Upper lobe of right lung (tissue), 1 donor: ENCODE data around the gene LAIR2. TPM values are rescaled to one million over a fixed set of nuclear protein-coding genes. Genes with fewer than 3 reads are reported as not detected.

ENCODE experiments used
- ATAC-seq: fragments of 200-7000 bp; cut with Tn5 transposase; one replicate; pipeline ENCODE4 v1.9.1; 2020; ENCODE audit warnings: mild to moderate bottlenecking, moderate library complexity
- DNase-seq: peaks from one replicate; pipeline ENCODE4 v3.0.0-alpha.2; 2020
- H3K27ac ChIP-seq: fragments of 200-600 bp; one replicate; pipeline ENCODE4 v1.8.0; 2022
- H3K27me3 ChIP-seq: fragments of 200-600 bp; one replicate; pipeline ENCODE4 v1.8.0; 2022; ENCODE audit warnings: mild to moderate bottlenecking
- H3K36me3 ChIP-seq: fragments of 200-600 bp; one replicate; pipeline ENCODE4 v1.8.0; 2022
- H3K4me1 ChIP-seq: fragments of 200-600 bp; one replicate; pipeline ENCODE4 v1.8.0; 2022
- H3K4me3 ChIP-seq: fragments of 200-600 bp; one replicate; pipeline ENCODE4 v1.8.0; 2022; ENCODE audit warnings: mild to moderate bottlenecking
- H3K9me3 ChIP-seq: fragments of 200-600 bp; one replicate; pipeline ENCODE4 v1.8.0; 2022
- intact Hi-C: fragments of 100-400 bp; cut with DNase I; formaldehyde crosslinking; loops from one replicate; pipeline ENCODE4 v1.11.0; 2022
- total RNA-seq: library from RNA; stranded (reverse); fragmentation: NEBNext Ultra II Directional; extraction: Animal tissue kit (Norgen Biotek cat#: 25700); gene quantifications from one replicate; pipeline ENCODE4 v1.2.1, GENCODE V29; 2021
- TF ChIP-seq, protein P1 (sequence below): fragments of 200-600 bp; IDR thresholded peaks from one replicate; pipeline ENCODE4 v1.8.0; 2022; ENCODE audit warnings: antibody characterized with exemption
- donor health status: DM: no; HTN: yes; CAD: no; lungs with severe emphysema.

LAIR2 gene
- total RNA-seq, 1 donor from 2014 or later: not detected

DNA sequence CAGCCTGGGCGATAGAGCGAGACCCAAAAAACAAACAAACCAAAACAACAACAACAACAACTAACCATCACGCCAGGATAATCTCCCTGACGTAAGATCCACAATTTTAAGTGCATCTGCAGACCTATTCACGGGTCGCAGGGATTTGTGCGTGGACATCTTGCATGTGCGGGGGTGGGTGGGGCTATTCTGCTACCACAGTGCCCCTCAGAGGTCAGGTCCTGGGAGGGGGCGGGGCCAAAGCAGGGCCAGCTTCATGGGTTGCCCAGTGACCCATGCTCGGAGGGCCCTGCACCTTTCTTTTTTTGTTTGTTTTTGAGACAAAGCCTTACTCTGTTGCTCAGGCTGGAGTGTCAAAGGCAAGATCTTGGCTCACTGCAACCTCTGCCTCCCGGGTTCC is 26.9 kb upstream of the LAIR2 start:
- DNase-seq: no peak
- Histone ChIP-seq H3K27ac (no peak overlapping the region), H3K4me3 (no peak overlapping the region), H3K4me1 (peaks cover 13% of the 10 kb centered on the region), H3K36me3 (no peaks in the 10 kb centered on the region), H3K27me3 (peaks cover 9% of the 10 kb centered on the region), H3K9me3 (no peaks in the 10 kb centered on the region)
- ATAC-seq: no peak
- intact Hi-C loops: no loop called here
- TF ChIP-seq, protein P1, sequence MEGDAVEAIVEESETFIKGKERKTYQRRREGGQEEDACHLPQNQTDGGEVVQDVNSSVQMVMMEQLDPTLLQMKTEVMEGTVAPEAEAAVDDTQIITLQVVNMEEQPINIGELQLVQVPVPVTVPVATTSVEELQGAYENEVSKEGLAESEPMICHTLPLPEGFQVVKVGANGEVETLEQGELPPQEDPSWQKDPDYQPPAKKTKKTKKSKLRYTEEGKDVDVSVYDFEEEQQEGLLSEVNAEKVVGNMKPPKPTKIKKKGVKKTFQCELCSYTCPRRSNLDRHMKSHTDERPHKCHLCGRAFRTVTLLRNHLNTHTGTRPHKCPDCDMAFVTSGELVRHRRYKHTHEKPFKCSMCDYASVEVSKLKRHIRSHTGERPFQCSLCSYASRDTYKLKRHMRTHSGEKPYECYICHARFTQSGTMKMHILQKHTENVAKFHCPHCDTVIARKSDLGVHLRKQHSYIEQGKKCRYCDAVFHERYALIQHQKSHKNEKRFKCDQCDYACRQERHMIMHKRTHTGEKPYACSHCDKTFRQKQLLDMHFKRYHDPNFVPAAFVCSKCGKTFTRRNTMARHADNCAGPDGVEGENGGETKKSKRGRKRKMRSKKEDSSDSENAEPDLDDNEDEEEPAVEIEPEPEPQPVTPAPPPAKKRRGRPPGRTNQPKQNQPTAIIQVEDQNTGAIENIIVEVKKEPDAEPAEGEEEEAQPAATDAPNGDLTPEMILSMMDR: no peak

DNA sequence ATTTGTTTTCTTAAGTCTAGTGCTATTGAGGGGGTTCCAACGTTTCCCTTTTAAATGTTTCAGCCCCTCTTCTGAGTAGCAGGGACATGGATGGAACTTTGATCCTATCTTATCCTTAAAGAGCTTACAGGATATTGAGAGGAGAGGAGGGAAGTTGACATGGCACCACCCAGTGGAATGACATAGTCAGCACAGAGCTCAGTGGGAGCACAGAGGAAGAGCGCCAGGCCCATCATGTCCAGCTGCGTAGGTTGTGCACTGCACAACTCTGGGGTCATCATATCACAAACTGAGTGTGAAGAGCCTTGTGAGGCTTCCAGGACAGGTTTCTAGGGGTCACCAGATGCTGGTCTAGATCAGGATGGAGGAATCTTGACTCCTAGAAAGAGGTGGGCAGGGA is 25.0 kb upstream of the LAIR2 start:
- Histone ChIP-seq H3K4me3 (no peak overlapping the region), H3K27me3 (peaks cover 5% of the 10 kb centered on the region), H3K36me3 (no peaks in the 10 kb centered on the region), H3K4me1 (peaks cover 6% of the 10 kb centered on the region), H3K27ac (no peak overlapping the region), H3K9me3 (no peaks in the 10 kb centered on the region)
- TF ChIP-seq, protein P1: no peak
- ATAC-seq: peak; percentile 38
- intact Hi-C loops: no loop called here
- no peak for DNase-seq

DNA sequence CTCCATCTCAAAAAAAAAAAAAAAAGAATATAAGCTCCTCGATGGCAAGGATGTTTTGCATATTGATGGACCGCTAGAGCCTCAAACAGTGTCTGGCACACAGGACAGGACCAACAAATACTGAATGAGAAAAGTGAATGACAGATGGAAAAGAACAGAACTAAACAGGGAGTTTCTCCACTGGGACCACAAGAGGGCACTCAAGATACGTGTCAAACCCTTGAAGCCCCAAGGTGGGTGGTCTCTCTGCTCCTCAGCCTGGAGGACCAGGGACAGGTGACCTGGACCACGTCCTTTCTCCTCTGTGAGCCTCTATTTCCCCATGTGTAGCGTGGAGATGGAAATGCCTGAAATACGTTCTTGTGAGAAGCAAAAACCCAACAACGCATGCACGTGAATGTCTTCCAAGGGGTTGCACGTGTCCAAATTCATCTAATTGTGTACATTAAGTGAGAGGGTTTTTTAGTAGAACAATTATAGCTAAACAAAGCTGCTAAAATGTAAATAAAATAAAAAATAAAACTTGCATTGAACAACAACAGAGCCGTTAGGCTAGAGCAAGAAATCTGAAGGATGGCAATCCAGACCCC is 23.9 kb upstream of the LAIR2 start:
- Histone ChIP-seq H3K4me1 (peaks cover 1% of the 10 kb centered on the region), H3K36me3 (no peaks in the 10 kb centered on the region), H3K4me3 (no peak overlapping the region), H3K27me3 (peaks cover 5% of the 10 kb centered on the region), H3K9me3 (no peaks in the 10 kb centered on the region), H3K27ac (no peak overlapping the region)
- TF ChIP-seq, protein P1: peak; percentile 68
- DNase-seq: no peak
- intact Hi-C loops: no loop called here
- peak; percentile 62 for ATAC-seq

DNA sequence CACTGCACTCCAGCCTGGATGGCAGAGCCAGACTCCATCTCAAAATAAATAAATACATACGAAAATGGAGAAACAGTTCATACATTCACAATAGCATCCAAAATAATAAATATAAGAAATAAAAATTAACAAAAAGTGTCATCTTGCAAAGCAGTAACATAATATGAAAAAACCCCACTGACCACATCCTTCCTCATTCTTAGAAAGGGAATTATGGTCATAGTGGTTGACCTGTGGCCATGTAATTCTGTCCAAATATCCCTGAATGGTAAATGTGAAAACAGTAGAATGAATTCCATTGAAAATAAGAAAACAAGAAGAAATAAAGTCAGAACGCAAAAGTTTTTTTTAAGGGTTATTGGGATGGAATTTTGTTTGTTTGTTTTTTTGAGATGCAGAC is 22.6 kb upstream of the LAIR2 start:
- Histone ChIP-seq H3K4me3 (no peak overlapping the region), H3K4me1 (no peaks in the 10 kb centered on the region), H3K9me3 (no peaks in the 10 kb centered on the region), H3K36me3 (no peaks in the 10 kb centered on the region), H3K27ac (no peak overlapping the region), H3K27me3 (peaks cover 15% of the 10 kb centered on the region)
- DNase-seq (no peak), ATAC-seq (no peak)
- intact Hi-C loops: no loop called here
- TF ChIP-seq, protein P1: no peak

DNA sequence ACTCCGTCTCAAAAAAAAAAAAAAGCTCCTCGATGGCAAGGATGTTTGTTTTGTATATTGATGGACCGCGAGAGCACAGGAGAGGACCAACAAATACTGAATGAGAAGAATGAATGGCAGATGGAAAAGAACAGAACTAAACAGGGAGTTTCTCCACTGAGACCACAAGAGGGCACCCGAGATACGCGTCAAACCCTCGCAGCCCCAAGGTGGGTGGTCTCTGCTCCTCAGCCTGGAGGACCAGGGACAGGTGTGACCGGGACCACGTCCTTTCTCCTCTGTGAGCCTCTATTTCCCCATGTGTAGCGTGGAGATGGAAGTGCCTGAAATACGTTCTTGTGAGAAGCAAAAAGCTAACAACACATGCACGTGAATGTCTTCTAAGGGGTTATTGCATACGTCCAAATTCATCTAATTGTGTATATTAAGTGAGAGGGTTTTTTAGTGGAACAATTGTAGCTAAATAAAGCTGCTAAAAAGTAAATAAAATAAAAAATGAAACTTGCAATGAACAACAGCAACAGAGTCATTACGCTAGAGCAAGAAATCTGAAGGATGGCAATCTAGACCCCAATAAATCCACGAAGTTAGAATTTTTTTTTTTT is 21.2 kb upstream of the LAIR2 start:
- DNase-seq: no peak

More for the DNA sequence above, 21.2 kb upstream of the LAIR2 start:
- Histone ChIP-seq H3K4me1 (no peaks in the 10 kb centered on the region), H3K27me3 (peaks cover 17% of the 10 kb centered on the region), H3K36me3 (no peaks in the 10 kb centered on the region), H3K27ac (no peak overlapping the region), H3K4me3 (no peak overlapping the region), H3K9me3 (no peaks in the 10 kb centered on the region)
- TF ChIP-seq, protein P1: peak; percentile 71
- intact Hi-C loops: no loop called here
- peak; percentile 76 for ATAC-seq
